Measurements from ENCODE around the gene SPATA2L. TPM values are rescaled to one million over a fixed set of nuclear protein-coding genes. Genes with fewer than 3 reads are reported as not detected.

Gene SPATA2L
- total and polyA plus RNA-seq, 2 of the 8 experiments (the other 6 are each of a cell fraction or from before 2014, with no cell fraction given) = 9.3 to 12.5 TPM

GRCh38 chr16:89723279-89724250 is 22.1 kb upstream of the SPATA2L start:
- Histone ChIP-seq H3K23ac (ENCODE audit: insufficient read length) (no peak overlapping the region), H3K18ac (ENCODE audit: extremely low read depth, low read length) (no peak overlapping the region), H3K9ac (replicated peaks in 1 of 4; ENCODE audit: extremely low read depth in 1 of 4, low read depth in 3 of 4, low read length in 3 of 4) (peak overlapping the region in 1 of 4 experiments; percentile 12; a peak in 1 of 7 replicates)

More at GRCh38 chr16:89723279-89724250, 22.1 kb upstream of the SPATA2L start:
- DNase-seq (ENCODE audit: low read depth in 1 of 2, low spot score in 2 of 2) (no peak), FAIRE-seq (no peak)
- no peak overlapping the region for H2BK5ac ChIP-seq (ENCODE audit: low read depth, low read length)
- no peaks in the 10 kb centered on the region for H3K79me2 ChIP-seq (ENCODE audit: control insufficient read depth in 1 of 2, insufficient read depth in 2 of 2, low read length in 2 of 2)
- H2BK20ac ChIP-seq (ENCODE audit: low read length) = no peak overlapping the region
- H2BK15ac ChIP-seq (ENCODE audit: low read length) = no peak overlapping the region
- H3K56ac ChIP-seq (replicated peaks; ENCODE audit: insufficient read length, low read depth, low read length) = peak overlapping the region; percentile 33
- no peaks in the 10 kb centered on the region for H3K79me1 ChIP-seq (ENCODE audit: low read depth, low read length)
- no peak overlapping the region for H2AK5ac ChIP-seq (ENCODE audit: low read depth, low read length)
- H3K23me2 ChIP-seq (ENCODE audit: low read depth, low read length) = peaks cover 14% of the 10 kb centered on the region
- H3K9me3 ChIP-seq (ENCODE audit: insufficient read depth in 2 of 2, low read depth in 1 of 2, low read length in 1 of 2) = no peaks in the 10 kb centered on the region
- peaks cover 7 to 48% (median 36%) of the 10 kb centered on the region in 4 experiments for H3K27me3 ChIP-seq (replicated peaks in 1 of 4; ENCODE audit: control insufficient read depth in 3 of 4, extremely low read depth in 1 of 4, insufficient read depth in 3 of 4, low read length in 3 of 4)
- TF ChIP-seq GTF2F1 (IDR thresholded peaks at IDR 0.05; ENCODE audit: borderline replicate concordance, low read depth, low read length) (no peak), KDM1A (IDR thresholded peaks at IDR 0.05; ENCODE audit: borderline replicate concordance, low read length) (no peak), BRCA1 (IDR thresholded peaks at IDR 0.05; ENCODE audit: low read depth, low read length) (no peak), POLR2AphosphoS5 (IDR thresholded peaks at IDR 0.05; ENCODE audit: low read depth, low read length) (no peak)
- no peak overlapping the region for H4K91ac ChIP-seq (replicated peaks; ENCODE audit: insufficient read length, low read length)
- ChIA-PET CTCF (ENCODE audit: partially characterized antibody) (interaction anchor here (0.8 to 2.8 kb wide), 5 partner anchors 9 to 24 kb away, joined by 3 to 17 read pairs (median 3); no protein-coding TSS in a partner anchor), POLR2A (ENCODE audit: partially characterized antibody) (interaction anchor here (0.7 to 16.1 kb wide), 11 partner anchors 8 to 160 kb away, joined by 3 to 193 read pairs (median 4); partner anchors contain the start of gene SPATA2L)
- H4K5ac ChIP-seq (ENCODE audit: insufficient read length, low read depth, low read length) = no peak overlapping the region
- H2BK120ac ChIP-seq (replicated peaks; ENCODE audit: low read depth, low read length) = no peak overlapping the region
- WGBS, 2 experiments (ENCODE audit: extremely low coverage in 1 of 2, insufficient coverage in 1 of 2, insufficient read length in 1 of 2, insufficient replicate concordance in 2 of 2, low coverage in 1 of 2, low lambda C conversion rate in 2 of 2, missing lambda C conversion rate in 1 of 2) = 91% methylated on average over 30 of the region's 30 CpGs; no CpG with 5 or more reads in 1 of the 2 experiments
- peaks cover 14 to 27% of the 10 kb centered on the region in 2 experiments for H4K20me1 ChIP-seq (replicated peaks in 1 of 2; ENCODE audit: control insufficient read depth in 1 of 2, insufficient read depth in 2 of 2, low read length in 2 of 2)
- no peak overlapping the region for H3K27ac ChIP-seq (ENCODE audit: low read depth, low read length)
- no peak overlapping the region for H3K4ac ChIP-seq (replicated peaks; ENCODE audit: insufficient read length, low read depth, low read length)
- peak overlapping the region in 1 of 2 experiments; percentile 9; a peak in 1 of 4 replicates for H3K4me2 ChIP-seq (ENCODE audit: insufficient read depth in 1 of 2, low read depth in 2 of 2, low read length in 2 of 2)
- H3K4me3 ChIP-seq (ENCODE audit: extremely low read depth in 1 of 4, insufficient read depth in 2 of 4, low read depth in 3 of 4, low read length in 4 of 4) = no peak overlapping the region
- 0 out of 2 replicates have a peak overlapping the region, but pooled peaks have one; percentile 4 for H4K8ac ChIP-seq (ENCODE audit: extremely low read depth, insufficient read depth, low read length)
- no peak overlapping the region for H2BK12ac ChIP-seq (ENCODE audit: low read depth, low read length)
- no peak overlapping the region for H3K14ac ChIP-seq (ENCODE audit: insufficient read length)
- no peak overlapping the region for H2AFZ ChIP-seq (ENCODE audit: low read length)
- H3K4me1 ChIP-seq (replicated peaks in 1 of 4; ENCODE audit: control insufficient read depth in 3 of 4, insufficient read depth in 4 of 4, low read length in 3 of 4) = peaks cover 0 to 14% (median 11%) of the 10 kb centered on the region in 4 experiments; a peak in 5 of 7 replicates
- no peaks in the 10 kb centered on the region for H3K36me3 ChIP-seq (ENCODE audit: control insufficient read depth in 2 of 4, insufficient read depth in 4 of 4, low read length in 3 of 4)

Data from H1 (cell line).